T-helper 1 cell (primary cell): ENCODE results near the gene HS3ST4.
"Not testable (repeated sequence)": the region's sequence is repeated elsewhere in the genome, so short reads cannot be mapped to it uniquely, and the experiment has no call there.

Experiments used
- DNase-seq, 5 donors: peaks; one replicate each; pipeline ENCODE4 v3.0.0-alpha.2; 2012 to 2020

HS3ST4 gene

DNA sequence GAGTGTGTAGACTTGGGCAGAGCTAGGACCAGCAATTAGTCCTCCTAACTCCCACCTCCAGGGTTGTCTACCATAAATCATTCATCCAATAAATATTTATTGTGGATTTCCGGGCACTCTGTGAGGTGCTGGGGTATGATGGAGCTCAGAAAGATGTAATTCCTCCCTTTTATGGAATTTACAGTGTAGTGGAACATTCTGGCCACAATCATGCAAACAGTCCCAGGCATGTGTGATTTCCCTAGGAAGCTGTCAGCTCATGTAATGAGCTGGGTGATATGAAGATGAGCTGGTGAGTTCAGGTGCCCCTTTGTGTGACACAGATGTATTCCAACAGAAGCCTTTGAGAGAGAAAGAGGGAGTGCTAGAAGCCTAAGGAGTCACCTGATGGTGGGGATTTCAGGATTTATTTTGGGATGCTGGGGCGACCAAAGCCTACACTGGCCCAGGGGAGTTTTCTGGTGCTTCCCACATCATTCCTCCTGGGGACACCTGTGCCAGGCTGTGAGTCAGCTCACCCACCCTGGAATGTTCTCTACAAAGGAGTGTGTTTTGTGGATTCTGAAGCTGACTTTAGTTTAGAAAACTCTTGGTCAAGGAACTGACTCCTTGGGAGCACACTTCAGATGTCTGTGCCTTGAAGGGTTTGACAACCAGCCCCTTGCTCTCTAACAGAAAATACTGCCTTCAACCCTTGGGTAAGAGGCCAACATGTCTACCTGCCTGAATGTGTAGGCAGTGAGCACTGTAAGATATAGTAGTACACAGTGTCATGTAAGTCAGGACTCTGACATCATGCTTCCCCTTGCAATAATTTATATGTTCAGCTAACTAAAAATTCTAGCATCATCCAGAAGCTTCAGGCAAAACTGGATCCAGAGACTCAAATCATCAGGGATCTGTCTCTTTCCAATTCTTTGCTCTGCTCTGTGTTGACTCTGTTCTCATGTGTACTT is 42.9 kb downstream of the HS3ST4 start:
- no peak for DNase-seq

GRCh38 chr16:25735645-25736044 is 43.9 kb downstream of the HS3ST4 start:
- no peak for DNase-seq

- DNase-seq = no peak
Measured at GRCh38 chr16:25747160-25747758, 55.5 kb downstream of the HS3ST4 start.

DNA sequence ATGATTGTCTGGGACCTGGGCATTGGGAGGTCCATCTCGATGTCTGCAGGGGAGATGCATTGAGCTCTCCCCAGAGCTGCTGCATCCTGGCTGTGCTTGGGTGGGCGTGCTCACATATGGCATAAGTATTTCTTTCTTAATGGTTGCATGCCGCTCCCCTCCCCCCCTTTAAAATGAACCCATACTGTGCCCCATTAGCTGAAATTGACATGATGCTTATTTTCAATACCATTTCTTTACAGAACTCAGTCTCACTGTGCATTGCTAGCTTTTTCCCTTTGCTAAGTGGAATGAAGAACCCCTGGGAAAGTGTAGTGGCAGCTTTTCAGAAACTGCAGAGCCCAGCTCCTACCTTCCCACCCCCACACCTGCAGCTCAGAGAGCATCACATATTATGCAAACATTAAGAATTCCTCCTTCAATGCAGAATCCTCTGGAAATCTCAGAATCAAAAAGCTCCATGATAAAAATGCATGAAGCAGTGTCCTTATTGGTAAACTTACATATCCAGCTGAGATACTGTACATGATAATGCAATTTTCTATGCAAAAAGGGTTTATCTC is 56.4 kb downstream of the HS3ST4 start:
- no peak for DNase-seq

DNA sequence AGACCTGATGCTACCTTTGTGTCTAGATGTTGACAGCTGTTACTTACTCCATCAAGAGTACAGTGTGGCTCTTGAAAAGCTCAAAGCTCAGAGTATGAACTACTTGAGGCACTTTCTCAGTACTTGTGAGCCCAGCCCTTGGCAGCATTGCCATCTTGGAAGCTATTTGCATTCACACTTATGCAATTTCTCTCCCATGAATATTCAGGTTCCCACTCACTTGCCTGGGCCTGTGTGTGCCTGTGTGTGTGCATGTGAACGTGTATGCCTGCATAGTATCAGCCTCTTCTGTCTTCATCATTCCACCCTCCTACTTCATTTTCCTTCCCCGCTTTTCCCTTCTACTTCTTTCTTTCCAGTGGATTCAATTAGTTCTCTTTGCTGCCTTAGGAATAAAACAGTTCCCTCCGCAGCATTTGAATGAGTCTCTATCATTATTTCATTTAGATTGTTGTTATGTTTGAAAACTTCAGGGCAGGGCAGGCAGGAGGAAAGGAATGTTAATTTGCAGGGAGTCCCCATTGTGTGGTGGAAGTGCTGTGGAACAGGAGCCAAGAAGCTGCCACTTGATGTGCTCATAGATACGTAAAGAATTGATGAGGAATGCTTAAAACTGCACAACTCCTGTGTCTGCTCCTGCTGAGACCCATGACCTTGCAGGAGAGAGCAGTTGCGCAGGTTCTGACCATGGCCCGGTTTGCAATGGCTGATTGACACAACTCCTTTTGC is 58.9 kb downstream of the HS3ST4 start:
- DNase-seq = no peak

DNA sequence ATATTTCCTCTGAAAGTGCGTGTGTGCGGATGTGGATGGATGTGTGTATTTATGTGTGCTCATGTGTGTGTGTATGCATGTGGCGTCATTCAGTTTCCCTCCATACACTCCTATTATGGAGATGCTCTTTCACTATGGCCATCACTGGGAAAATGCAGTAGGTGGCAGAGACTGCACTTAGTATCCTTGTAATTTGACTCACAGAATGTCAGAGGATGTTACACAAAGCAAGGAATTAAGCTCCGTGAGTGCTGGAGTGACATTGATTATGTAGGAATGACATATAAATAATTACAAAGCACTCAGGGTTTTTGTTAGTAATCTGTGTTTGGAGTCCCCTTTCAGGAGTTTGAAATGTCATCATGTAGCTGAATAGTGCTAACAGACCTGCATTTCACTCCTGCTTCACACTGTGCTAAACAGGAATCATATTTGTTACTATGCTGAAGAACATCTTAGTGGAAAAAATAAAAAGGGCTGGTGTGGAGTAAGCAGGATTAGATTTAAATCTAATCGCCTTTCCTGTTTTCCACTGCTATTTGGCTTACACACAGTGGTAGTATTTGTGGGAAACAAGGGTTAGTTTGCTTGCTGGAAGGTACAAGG is 59.6 kb downstream of the HS3ST4 start:
- no peak for DNase-seq

GRCh38 chr16:25764466-25764865 is 72.7 kb downstream of the HS3ST4 start:
- DNase-seq = no peak

GRCh38 chr16:25771216-25771615 is 79.5 kb downstream of the HS3ST4 start:
- no peak for DNase-seq

GRCh38 chr16:25771812-25772568 is 80.2 kb downstream of the HS3ST4 start:
- DNase-seq = no peak

GRCh38 chr16:25776214-25776613 is 84.5 kb downstream of the HS3ST4 start:
- DNase-seq = not testable (repeated sequence)

GRCh38 chr16:25783226-25783625 is 91.5 kb downstream of the HS3ST4 start:
- DNase-seq = no peak

GRCh38 chr16:25785361-25785760 is 93.6 kb downstream of the HS3ST4 start:
- DNase-seq = no peak

- DNase-seq = no peak
Measured at GRCh38 chr16:25786748-25787147, 95.0 kb downstream of the HS3ST4 start.

GRCh38 chr16:25788637-25789036 is 96.9 kb downstream of the HS3ST4 start:
- DNase-seq = no peak

- no peak for DNase-seq
Measured at GRCh38 chr16:25796239-25796638, 104.5 kb downstream of the HS3ST4 start.

DNA sequence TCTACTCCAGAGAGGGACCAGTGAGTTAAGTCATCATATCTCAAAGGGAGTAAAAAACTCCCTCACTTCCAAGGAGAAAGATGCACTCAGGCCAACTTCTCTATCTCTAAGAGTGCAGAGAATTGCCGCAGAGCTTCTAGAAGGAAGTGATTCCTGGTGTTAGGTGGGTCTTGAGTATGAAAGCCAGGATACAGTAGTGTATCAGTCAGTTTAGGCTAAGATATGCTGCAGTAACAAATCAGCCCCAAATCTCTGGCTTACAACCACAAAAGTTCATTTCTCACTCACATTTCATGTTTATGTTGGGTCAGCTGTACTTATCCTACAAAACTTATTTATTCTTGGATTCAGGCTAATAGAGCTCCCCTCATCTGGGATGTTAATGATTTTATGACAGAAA is 106.3 kb downstream of the HS3ST4 start:
- no peak for DNase-seq

GRCh38 chr16:25799816-25800215 is 108.1 kb downstream of the HS3ST4 start:
- DNase-seq = no peak

GRCh38 chr16:25812215-25812614 is 120.5 kb downstream of the HS3ST4 start:
- DNase-seq = no peak

DNA sequence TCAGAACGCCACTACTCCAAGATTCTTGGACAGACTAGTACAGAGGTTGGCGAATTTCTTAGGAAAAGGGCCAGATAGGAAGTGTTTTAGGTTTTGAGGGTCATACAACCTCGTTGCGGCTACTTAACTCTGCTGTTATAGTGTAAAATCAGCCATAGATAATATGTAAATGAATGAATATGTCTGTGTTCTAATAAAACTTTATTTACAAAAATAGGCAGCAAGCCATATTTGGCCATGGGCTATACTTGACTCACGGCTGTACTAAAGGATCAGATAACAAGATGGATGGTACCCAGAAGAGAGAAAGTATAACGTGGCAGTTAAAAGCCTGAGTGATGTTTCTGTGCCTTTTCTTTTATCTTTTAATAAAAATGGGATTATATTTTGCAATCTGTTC is 125.5 kb downstream of the HS3ST4 start:
- no peak for DNase-seq

- no peak for DNase-seq
Measured at GRCh38 chr16:25817876-25818275, 126.1 kb downstream of the HS3ST4 start.

DNA sequence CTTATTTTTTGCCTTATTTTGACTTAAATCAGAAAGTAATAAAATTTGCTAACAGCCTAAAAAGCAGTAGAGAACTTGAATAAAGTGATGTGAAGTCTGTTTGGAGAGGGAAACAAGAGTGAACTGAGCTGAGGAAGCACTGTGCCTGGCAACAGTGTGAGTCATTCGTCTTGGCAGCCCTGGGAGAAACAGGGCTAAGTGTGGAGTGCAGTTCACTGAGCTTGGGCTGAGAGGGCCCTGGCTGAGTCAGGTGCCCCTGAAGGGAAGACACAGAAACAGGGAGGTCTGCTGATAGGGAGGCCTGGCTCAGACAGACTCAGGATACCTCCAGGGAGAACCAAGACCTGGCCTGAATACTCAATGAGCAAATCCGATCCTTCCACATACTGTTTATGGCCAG is 132.1 kb downstream of the HS3ST4 start:
- DNase-seq = no peak

DNA sequence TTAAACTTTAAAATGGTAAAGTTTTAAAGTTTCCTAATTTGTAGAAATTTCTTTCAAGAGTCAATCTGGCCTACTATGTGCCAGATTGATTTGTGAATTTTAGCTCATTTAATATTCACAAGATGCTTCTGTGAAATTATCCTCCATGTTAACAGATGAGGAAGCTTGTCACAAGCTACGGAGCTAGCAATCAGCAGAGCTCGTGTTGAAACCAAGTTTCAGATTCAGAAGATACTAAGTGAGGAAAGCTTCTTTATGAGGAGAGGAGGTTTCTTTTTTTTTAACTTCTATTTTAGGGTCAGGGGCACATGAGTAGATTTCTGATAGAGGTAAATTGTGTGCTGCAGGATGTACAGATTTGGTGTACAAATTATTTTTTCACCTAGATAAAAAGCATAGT is 135.9 kb downstream of the HS3ST4 start:
- no peak for DNase-seq
